OCI-LY3 (cell line): ENCODE measurements around the gene RNF217.

Experiments used
- H2AFZ ChIP-seq: fragments of 200-600, 300-600 bp; shearing (Covaris generic); 2 replicates; pipeline ENCODE4 v1.6.0; 2014; ENCODE audit warnings: antibody characterized with exemption, low read depth, low read length
- H3K27ac ChIP-seq: fragments of 200-600, 300-600 bp; sonication (generic); 2 replicates; pipeline ENCODE4 v1.5.1; 2014; ENCODE audit warnings: mild to moderate bottlenecking, low read length, moderate library complexity, mixed read lengths
- H3K27me3 ChIP-seq: fragments of 200-600, 300-600 bp; sonication (generic); 2 replicates; pipeline ENCODE4 v1.6.1; 2014; ENCODE audit warnings: low read depth, low read length, mixed read lengths
- H3K36me3 ChIP-seq: fragments of 200-600, 300-600 bp; sonication (generic); replicated peaks from 2 replicates; pipeline ENCODE3; 2014; ENCODE audit warnings: low read depth, low read length, mixed read lengths
- H3K4me1 ChIP-seq: fragments of 300-600, 200-600 bp; sonication (generic); 2 replicates; pipeline ENCODE4 v1.6.1; 2014; ENCODE audit warnings: low read length, mixed read lengths
- H3K4me2 ChIP-seq: fragments of 200-600, 300-600 bp; sonication (generic); 2 replicates; pipeline ENCODE4 v1.6.1; 2014; ENCODE audit warnings: low read length, mixed read lengths
- H3K4me3 ChIP-seq: fragments of 300-600, 200-600 bp; sonication (generic); 2 replicates; pipeline ENCODE4 v1.5.1; 2014; ENCODE audit warnings: antibody characterized with exemption, mild to moderate bottlenecking, low read length, moderate library complexity
- H3K79me2 ChIP-seq: fragments of 300-600, 200-600 bp; shearing (Covaris generic); 2 replicates; pipeline ENCODE4 v1.6.1; 2014; ENCODE audit warnings: mild to moderate bottlenecking, low read length, mixed read lengths
- H3K9ac ChIP-seq: fragments of 300-600, 200-600 bp; shearing (Covaris generic); 2 replicates; pipeline ENCODE4 v1.6.0; 2014; ENCODE audit warnings: mild to moderate bottlenecking, low read length, moderate library complexity
- H3K9me3 ChIP-seq: fragments of 200-600, 300-600 bp; shearing (Covaris generic); 2 replicates; pipeline ENCODE4 v1.6.1; 2014; ENCODE audit warnings: low read length, mixed read lengths; ENCODE audit not compliant: insufficient read depth
- H4K20me1 ChIP-seq: fragments of 200-600, 300-600 bp; sonication (generic); 2 replicates; pipeline ENCODE4 v1.6.1; 2016; ENCODE audit warnings: low read length, mixed read lengths; ENCODE audit not compliant: insufficient read depth
- CTCF ChIP-seq: fragments of 200-600, 300-600 bp; sonication (generic); IDR thresholded peaks from 2 replicates; pipeline ENCODE4 v1.5.1; 2014; ENCODE audit warnings: antibody characterized with exemption, low read length, low read depth
- EZH2phosphoT487 ChIP-seq: fragments of 200-600 bp; shearing (Covaris generic); IDR thresholded peaks from 2 replicates; pipeline ENCODE4 v1.6.1; 2018; ENCODE audit warnings: antibody characterized with exemption, mixed run types, low read depth

RNF217 gene

GRCh38 chr6:125099211-125100073 is 137.2 kb downstream of the RNF217 start:
- Histone ChIP-seq H3K79me2 (no peaks in the 10 kb centered on the region), H3K36me3 (no peaks in the 10 kb centered on the region), H4K20me1 (no peaks in the 10 kb centered on the region), H2AFZ (no peak overlapping the region), H3K27ac (no peak overlapping the region), H3K9me3 (no peaks in the 10 kb centered on the region), H3K27me3 (no peaks in the 10 kb centered on the region), H3K4me2 (no peak overlapping the region), H3K9ac (no peak overlapping the region), H3K4me3 (no peak overlapping the region), H3K4me1 (no peaks in the 10 kb centered on the region)
- TF ChIP-seq CTCF (no peak), EZH2phosphoT487 (no peak)

DNA sequence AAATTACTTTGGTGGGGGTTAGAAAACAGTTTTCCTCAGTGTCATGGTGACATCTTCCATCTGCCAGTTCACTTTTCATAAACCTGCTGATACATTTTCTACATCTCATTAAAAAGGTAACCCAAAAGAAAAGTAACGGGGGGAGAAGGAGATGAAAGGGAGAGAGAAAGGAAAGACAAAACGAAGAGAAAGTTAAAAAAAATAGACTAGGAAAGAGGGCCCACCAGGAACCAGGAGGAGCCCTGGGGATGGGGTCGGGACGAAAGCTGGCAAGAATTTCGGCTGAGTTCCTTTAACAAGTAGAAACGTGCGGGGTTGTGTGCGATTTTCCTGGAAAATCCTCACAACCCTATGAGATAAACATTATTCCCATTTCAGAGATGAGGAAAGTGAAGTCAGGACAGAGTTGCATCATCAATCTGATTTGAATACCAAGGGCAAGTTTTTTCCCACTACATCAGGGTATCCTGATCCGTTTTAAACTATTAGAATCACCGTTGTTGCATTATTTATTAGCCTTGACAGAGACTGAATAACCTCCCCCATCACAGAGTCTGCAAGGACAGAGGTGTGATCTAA is 137.9 kb downstream of the RNF217 start:
- no peaks in the 10 kb centered on the region for H3K9me3 ChIP-seq
- H3K4me2 ChIP-seq, result no peak overlapping the region
- no peaks in the 10 kb centered on the region for H3K4me1 ChIP-seq
- no peak overlapping the region for H3K4me3 ChIP-seq
- no peak overlapping the region for H3K27ac ChIP-seq
- no peak for TF ChIP-seq CTCF
- TF ChIP-seq EZH2phosphoT487, result no peak
- H2AFZ ChIP-seq, result no peak overlapping the region
- no peaks in the 10 kb centered on the region for H3K79me2 ChIP-seq
- no peak overlapping the region for H3K9ac ChIP-seq
- no peaks in the 10 kb centered on the region for H3K36me3 ChIP-seq
- no peaks in the 10 kb centered on the region for H3K27me3 ChIP-seq
- no peaks in the 10 kb centered on the region for H4K20me1 ChIP-seq

GRCh38 chr6:125101128-125101527 is 138.9 kb downstream of the RNF217 start:
- H3K36me3 ChIP-seq, result no peaks in the 10 kb centered on the region
- H4K20me1 ChIP-seq, result no peaks in the 10 kb centered on the region
- H2AFZ ChIP-seq, result no peak overlapping the region
- H3K9ac ChIP-seq, result no peak overlapping the region
- no peaks in the 10 kb centered on the region for H3K9me3 ChIP-seq
- H3K4me2 ChIP-seq, result no peak overlapping the region
- no peak overlapping the region for H3K27ac ChIP-seq
- no peak overlapping the region for H3K4me3 ChIP-seq
- H3K4me1 ChIP-seq, result no peaks in the 10 kb centered on the region
- no peaks in the 10 kb centered on the region for H3K27me3 ChIP-seq
- TF ChIP-seq EZH2phosphoT487 (no peak), CTCF (no peak)
- no peaks in the 10 kb centered on the region for H3K79me2 ChIP-seq

DNA sequence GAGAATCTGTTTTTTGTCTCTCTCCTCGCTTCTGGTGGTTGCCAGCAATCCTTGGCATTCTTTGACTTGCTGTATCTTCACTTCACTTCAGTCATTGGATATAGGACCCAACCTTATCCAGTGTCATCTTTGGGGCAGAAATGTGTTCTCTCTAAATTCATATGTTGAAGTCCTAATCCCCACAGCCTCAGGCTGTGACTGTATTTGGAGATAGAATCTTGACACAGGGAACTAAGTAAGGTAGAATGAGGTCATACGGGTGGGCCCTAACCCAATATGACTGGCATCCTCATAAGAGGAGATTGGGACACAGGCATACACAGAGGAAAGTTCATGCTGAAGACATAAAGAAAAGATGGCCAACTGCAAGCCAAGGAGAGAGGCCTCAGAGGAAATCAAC is 139.4 kb downstream of the RNF217 start:
- Histone ChIP-seq H3K9me3 (no peaks in the 10 kb centered on the region), H3K4me1 (no peaks in the 10 kb centered on the region), H3K27ac (no peak overlapping the region), H3K36me3 (no peaks in the 10 kb centered on the region), H2AFZ (no peak overlapping the region), H4K20me1 (no peaks in the 10 kb centered on the region), H3K27me3 (no peaks in the 10 kb centered on the region), H3K79me2 (no peaks in the 10 kb centered on the region), H3K9ac (no peak overlapping the region), H3K4me2 (no peak overlapping the region), H3K4me3 (no peak overlapping the region)
- TF ChIP-seq CTCF (no peak), EZH2phosphoT487 (no peak)
